Peyer's patch (tissue), 4 donors: ENCODE measurements around the gene RAD51B. TPM values are rescaled to one million over a fixed set of nuclear protein-coding genes. Genes with fewer than 3 reads are reported as not detected.

Experiments
- DNase-seq, 3 donors: peaks; one replicate each; pipeline ENCODE4 v3.0.0-alpha.2; 2017 to 2019
- H3K27ac ChIP-seq, 4 donors: fragments of 200-600 bp; sonication (generic); one replicate each; pipeline ENCODE4 v1.5.1; 2016 to 2019
- H3K27me3 ChIP-seq, 2 donors: fragments of 200-600 bp; sonication (generic); one replicate each; pipeline ENCODE4 v1.5.1; 2019
- H3K36me3 ChIP-seq, 3 donors: fragments of 200-600 bp; sonication (generic); one replicate each; pipeline ENCODE4 v1.5.1; 2016 to 2019
- H3K4me1 ChIP-seq, 4 donors: fragments of 200-600 bp; sonication (generic); one replicate each; pipeline ENCODE4 v1.5.1; 2016 to 2019
- H3K4me3 ChIP-seq, 4 donors: fragments of 200-600 bp; sonication (generic); 1 replicate in 3 of 4; 2 replicates in 1 of 4; pipeline ENCODE4 v1.5.1; 2016 to 2019; ENCODE audit warnings: mild to moderate bottlenecking in 1 of 4
- H3K9me3 ChIP-seq, 4 donors: fragments of 200-600 bp; sonication (generic); one replicate each; pipeline ENCODE4 v1.5.1; 2016 to 2019; ENCODE audit warnings: mild to moderate bottlenecking in 1 of 4
- POLR2A ChIP-seq, 2 donors: fragments of 450-650 bp; IDR thresholded peaks; one replicate each; pipeline ENCODE4 v1.5.1; 2017; ENCODE audit warnings: antibody characterized with exemption in 2 of 2, mild to moderate bottlenecking in 2 of 2, moderate library complexity in 2 of 2
- small RNA-seq, 2 donors: library from RNA; depleted of rRNA; stranded (forward); fragments of <200 nt; gene quantifications; one replicate each; pipeline ENCODE3, GENCODE V24; 2016
- total RNA-seq, 4 donors: library from RNA; depleted of rRNA; stranded (reverse); fragments of >200 nt; gene quantifications; one replicate each; pipeline ENCODE4 v1.1.0, GENCODE V29; 2016
- TF ChIP-seq, protein P1 (sequence below), 6 experiments: fragments of 450-650 bp in 4 of 6; fragments of 200-600 bp in 2 of 6; sonication (generic) in 1 of 6; IDR thresholded peaks; one replicate each; pipeline ENCODE4 v1.5.1; 2017 to 2019; ENCODE audit warnings: antibody characterized with exemption in 6 of 6, mild to moderate bottlenecking in 3 of 6, moderate library complexity in 1 of 6

The RAD51B gene
- total RNA-seq, 4 donors from 2014 or later, result 12.6 to 103 (median 33.1) TPM

DNA sequence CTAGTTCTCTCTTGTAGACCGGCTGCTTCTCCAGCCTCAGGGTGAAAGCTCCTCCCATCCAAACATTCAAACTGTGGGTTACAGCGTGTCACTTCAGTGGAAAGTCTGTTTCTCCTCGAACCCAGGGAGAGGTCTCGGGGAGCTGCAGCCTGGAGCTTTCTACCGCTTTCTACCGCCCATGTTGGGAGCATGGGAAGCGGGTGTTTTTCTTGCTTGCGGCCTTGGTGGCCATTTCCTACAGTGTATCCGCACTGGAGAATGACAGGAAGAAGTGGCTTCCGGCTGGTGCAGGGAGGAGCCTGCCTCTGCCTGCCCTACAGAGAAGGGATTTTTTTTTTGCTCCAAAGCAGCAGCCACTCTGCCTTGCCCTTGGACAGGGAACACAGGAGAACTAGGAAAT lies 952.1 kb downstream of the RAD51B start:
- TF ChIP-seq, protein P1, sequence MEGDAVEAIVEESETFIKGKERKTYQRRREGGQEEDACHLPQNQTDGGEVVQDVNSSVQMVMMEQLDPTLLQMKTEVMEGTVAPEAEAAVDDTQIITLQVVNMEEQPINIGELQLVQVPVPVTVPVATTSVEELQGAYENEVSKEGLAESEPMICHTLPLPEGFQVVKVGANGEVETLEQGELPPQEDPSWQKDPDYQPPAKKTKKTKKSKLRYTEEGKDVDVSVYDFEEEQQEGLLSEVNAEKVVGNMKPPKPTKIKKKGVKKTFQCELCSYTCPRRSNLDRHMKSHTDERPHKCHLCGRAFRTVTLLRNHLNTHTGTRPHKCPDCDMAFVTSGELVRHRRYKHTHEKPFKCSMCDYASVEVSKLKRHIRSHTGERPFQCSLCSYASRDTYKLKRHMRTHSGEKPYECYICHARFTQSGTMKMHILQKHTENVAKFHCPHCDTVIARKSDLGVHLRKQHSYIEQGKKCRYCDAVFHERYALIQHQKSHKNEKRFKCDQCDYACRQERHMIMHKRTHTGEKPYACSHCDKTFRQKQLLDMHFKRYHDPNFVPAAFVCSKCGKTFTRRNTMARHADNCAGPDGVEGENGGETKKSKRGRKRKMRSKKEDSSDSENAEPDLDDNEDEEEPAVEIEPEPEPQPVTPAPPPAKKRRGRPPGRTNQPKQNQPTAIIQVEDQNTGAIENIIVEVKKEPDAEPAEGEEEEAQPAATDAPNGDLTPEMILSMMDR (IDR thresholded peaks at IDR 0.05), result no peak
- no peak for TF ChIP-seq POLR2A (IDR thresholded peaks at IDR 0.05)
- no peaks in the 10 kb centered on the region for H3K36me3 ChIP-seq
- peak overlapping the region in 3 of 4 donors; percentile 35 to 50 (median 44) for H3K27ac ChIP-seq
- H3K4me3 ChIP-seq, result no peak overlapping the region
- no peaks in the 10 kb centered on the region for H3K27me3 ChIP-seq
- H3K9me3 ChIP-seq, result no peaks in the 10 kb centered on the region
- peaks cover 0 to 4% (median 0%) of the 10 kb centered on the region in 4 donors for H3K4me1 ChIP-seq
- peak in 1 of 3 donors; percentile 60 for DNase-seq

DNA sequence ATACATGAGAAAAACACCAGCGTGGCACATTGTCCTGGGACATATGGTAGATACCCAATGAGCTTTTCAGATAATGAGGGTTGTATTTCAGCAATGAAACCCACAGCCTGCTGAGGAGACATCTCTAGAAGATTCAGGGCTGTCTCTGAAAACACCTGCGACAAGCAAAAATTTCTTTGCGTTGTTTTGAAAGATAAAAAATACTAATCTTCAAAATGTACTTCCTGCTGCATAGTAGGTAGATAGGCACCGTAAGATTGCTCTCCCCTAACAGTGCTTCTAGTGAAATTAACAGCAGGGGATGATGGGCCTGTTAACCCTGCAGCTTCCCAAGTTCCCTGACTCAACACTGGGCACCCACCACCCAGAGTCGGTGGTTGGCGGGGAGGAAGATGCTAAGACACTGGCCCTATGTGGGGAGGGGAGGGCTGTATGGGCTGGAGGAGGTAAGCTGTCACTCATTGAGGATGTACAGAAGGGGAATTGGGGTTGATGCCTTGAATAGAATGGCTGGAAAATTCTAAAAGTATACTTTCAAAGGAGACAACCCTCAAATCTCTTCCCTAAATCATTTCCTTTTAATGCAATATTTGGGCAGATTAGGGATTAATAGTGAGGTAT lies 953.3 kb downstream of the RAD51B start:
- Histone ChIP-seq H3K9me3 (no peaks in the 10 kb centered on the region), H3K27me3 (no peaks in the 10 kb centered on the region), H3K27ac (peak overlapping the region in 1 of 4 donors; percentile 44), H3K4me3 (no peak overlapping the region), H3K4me1 (peaks cover 0 to 4% (median 0%) of the 10 kb centered on the region in 4 donors), H3K36me3 (no peaks in the 10 kb centered on the region)
- TF ChIP-seq, protein P1 (IDR thresholded peaks at IDR 0.05), result no peak
- TF ChIP-seq POLR2A (IDR thresholded peaks at IDR 0.05), result no peak
- DNase-seq, result peak in 1 of 3 donors; percentile 34

DNA sequence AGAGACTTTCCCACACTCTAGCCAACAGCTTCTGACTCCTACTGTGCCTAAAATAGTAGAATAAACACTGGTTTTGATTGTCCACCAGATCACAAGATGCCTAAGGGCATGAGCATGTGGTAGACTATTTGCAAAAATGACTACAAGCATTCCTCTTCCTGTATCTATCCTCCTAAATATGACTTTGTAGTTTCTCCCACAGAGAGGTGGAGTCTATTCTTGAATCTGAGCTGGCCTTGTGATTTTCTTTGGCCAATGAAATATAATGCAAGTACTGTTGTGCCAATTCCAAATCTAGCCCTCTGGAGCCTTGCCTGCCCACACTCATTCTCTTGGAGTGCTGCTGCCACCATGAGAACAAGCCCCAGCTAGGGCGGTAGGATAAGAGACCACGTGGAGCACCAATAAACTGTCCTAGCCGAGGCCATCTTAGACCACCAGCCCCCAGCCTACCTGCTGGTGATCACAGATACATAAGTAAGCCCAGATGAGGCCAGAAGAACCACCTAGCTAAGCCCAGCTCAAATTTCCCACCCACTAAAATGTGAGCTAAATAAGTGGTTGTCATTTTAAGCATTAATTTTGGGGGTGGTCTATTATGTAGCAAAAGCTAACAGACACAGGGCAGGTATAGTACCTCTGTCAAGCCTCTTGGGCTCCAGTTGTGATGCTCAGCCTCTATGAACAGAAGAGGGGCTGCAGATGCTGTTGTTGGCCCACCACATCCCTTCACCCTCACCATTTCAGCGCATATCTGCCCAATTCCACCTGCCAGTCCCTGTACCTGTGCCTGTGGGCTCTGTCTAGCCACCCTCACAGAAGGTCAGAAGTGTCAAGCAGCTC lies 955.4 kb downstream of the RAD51B start:
- TF ChIP-seq, protein P1 (IDR thresholded peaks at IDR 0.05), result no peak
- no peak for TF ChIP-seq POLR2A (IDR thresholded peaks at IDR 0.05)
- Histone ChIP-seq H3K36me3 (no peaks in the 10 kb centered on the region), H3K27me3 (no peaks in the 10 kb centered on the region), H3K4me3 (no peak overlapping the region), H3K27ac (no peak overlapping the region), H3K9me3 (no peaks in the 10 kb centered on the region), H3K4me1 (peaks cover 0 to 24% (median 0%) of the 10 kb centered on the region in 4 donors)
- DNase-seq, result peak in 1 of 3 donors; percentile 34

DNA sequence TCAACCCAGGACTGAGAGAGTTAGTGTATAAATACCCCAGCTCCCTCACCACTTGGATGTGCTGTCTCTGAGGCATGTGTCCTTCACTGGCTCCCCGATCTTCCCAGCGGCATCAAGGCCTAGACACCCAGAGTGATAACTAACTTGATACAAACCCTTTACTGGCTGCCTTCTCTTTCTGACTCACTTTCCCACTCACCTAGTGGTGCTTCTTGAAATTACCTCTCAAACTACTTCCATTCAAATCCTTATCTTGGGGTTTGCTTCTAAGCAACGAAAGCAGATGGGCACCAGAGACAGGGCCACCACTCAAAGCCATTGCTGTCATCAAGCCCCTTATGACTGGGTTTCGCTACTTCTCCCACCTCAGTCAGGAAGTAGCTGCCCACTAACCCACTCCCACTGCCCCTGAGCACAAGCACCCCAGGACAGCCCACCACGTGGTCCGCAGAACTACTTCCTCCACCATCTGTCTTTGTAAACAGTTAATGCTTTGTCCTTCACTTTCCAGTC lies 956.1 kb downstream of the RAD51B start:
- peaks cover 0 to 31% (median 2%) of the 10 kb centered on the region in 4 donors for H3K4me1 ChIP-seq
- H3K27ac ChIP-seq, result no peak overlapping the region
- H3K9me3 ChIP-seq, result no peaks in the 10 kb centered on the region
- H3K4me3 ChIP-seq, result no peak overlapping the region
- TF ChIP-seq, protein P1 (IDR thresholded peaks at IDR 0.05), result peak in 2 of 6 experiments; percentile 12 to 27
- no peak for TF ChIP-seq POLR2A (IDR thresholded peaks at IDR 0.05)
- peak in 1 of 3 donors; percentile 40 for DNase-seq
- no peaks in the 10 kb centered on the region for H3K36me3 ChIP-seq
- no peaks in the 10 kb centered on the region for H3K27me3 ChIP-seq

DNA sequence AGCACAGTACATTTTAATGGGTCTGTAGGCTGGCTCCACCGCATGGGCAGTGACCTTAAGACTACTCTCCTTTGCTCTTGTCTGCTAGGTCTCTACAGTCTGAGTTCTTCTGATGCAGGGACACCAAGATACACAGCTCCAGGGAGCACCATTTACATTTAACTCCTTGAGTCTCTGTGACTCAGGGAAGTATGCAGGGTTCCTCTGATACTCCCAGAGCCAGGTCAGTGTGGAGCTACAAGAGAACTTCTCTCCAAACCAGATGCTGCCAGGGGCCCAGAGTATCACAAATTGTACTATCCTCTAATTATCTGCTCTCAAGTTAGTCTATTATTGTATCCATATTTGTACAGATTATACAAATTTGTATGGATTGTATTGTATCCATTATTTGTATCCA lies 958.1 kb downstream of the RAD51B start:
- Histone ChIP-seq H3K27ac (no peak overlapping the region), H3K9me3 (no peaks in the 10 kb centered on the region), H3K4me1 (peaks cover 5 to 47% (median 9%) of the 10 kb centered on the region in 4 donors), H3K27me3 (no peaks in the 10 kb centered on the region), H3K36me3 (no peaks in the 10 kb centered on the region), H3K4me3 (no peak overlapping the region)
- TF ChIP-seq, protein P1 (IDR thresholded peaks at IDR 0.05), result no peak
- no peak for TF ChIP-seq POLR2A (IDR thresholded peaks at IDR 0.05)
- peak in 2 of 3 donors; percentile 9 for DNase-seq

Small RNA genes lying within 50 kb of the gene (small RNA-seq; reads per million reads assigned to genes)
- gene RN7SL108P (0 reads per million in 2 donors), gene RN7SL706P (0 reads per million in 2 donors), gene RNU6-921P (0 reads per million in 2 donors)

Other genes with a start within 250 kb of the RAD51B start
- 10 to 100 TPM; 25.6 to 45.7 (median 28.1) TPM for gene PIGH, start 219.5 kb upstream of the RAD51B start, total RNA-seq
- 100 to 1,000 TPM in 1 of 4 donors, 10 to 100 TPM in 3; 13.2 to 125 (median 67.6) TPM for gene ARG2, start 199.9 kb upstream of the RAD51B start, total RNA-seq
- 10 to 100 TPM; 57.4 to 75.5 (median 63.3) TPM for gene VTI1B, start 145.1 kb upstream of the RAD51B start, total RNA-seq
- gene RDH11, start 124.0 kb upstream of the RAD51B start, total RNA-seq, result 10 to 100 TPM; 24.8 to 53.6 (median 41.6) TPM
- gene RDH12, start 117.9 kb upstream of the RAD51B start, total RNA-seq, result not detected
- 10 to 100 TPM; 27.5 to 48.7 (median 42.6) TPM for gene ZFYVE26, start 3.2 kb upstream of the RAD51B start, total RNA-seq